B cell (primary cell): Measurements from ENCODE around the gene OSER1. TPM values are rescaled to one million over a fixed set of nuclear protein-coding genes. Genes with fewer than 3 reads are reported as not detected.

ENCODE experiments used
- ATAC-seq: fragments of 200-7000 bp; cut with Tn5 transposase; one replicate; pipeline ENCODE4 v1.10.0; 2021; ENCODE audit warnings: low read depth, mild to moderate bottlenecking, moderate number of reproducible peaks, moderate library complexity
- CTCF ChIA-PET: fragments of 350-600 bp; sonication (Branson Sonifier 250); formaldehyde crosslinking; loops from one replicate; lab custom pipeline; 2021; ENCODE audit warnings: antibody characterized with exemption, inconsistent platforms; lab: Charles Lee
- POLR2A ChIA-PET: fragments of 350-600 bp; sonication (Branson Sonifier 250); formaldehyde crosslinking; loops from one replicate; lab custom pipeline; 2021; ENCODE audit warnings: antibody characterized with exemption; lab: Charles Lee
- DNase-seq: peaks from one replicate; pipeline ENCODE4 v3.0.0; 2013
- H2AFZ ChIP-seq: 2 replicates; pipeline ENCODE4 v1.6.1; 2012; ENCODE audit warnings: mild to moderate bottlenecking, low read depth, low read length; ENCODE audit not compliant: insufficient read depth, poor library complexity, severe bottlenecking
- H3K27ac ChIP-seq, 2 donors: 1 replicate in 1 of 2; 2 replicates in 1 of 2; pipeline ENCODE4 v1.5.1; 2012 to 2013; ENCODE audit warnings: low read length in 2 of 2, mild to moderate bottlenecking in 2 of 2, moderate library complexity in 1 of 2
- H3K27me3 ChIP-seq, 4 experiments: fragments of 200-600 bp in 1 of 4; sonication (generic) in 1 of 4; replicated peaks in 1 of 4; 1 replicate in 2 of 4; 2 replicates in 2 of 4; pipeline versions ENCODE4 v1.6.1 to v1.7.0; 2013 to 2016; ENCODE audit warnings: low read length in 3 of 4, mild to moderate bottlenecking in 2 of 4, mixed read lengths in 1 of 4, moderate library complexity in 1 of 4; ENCODE audit not compliant: insufficient read depth in 4 of 4, control insufficient read depth in 3 of 4; ENCODE audit errors: control extremely low read depth in 1 of 4
- H3K36me3 ChIP-seq, 2 experiments: replicated peaks in 1 of 2; 1 replicate in 1 of 2; 2 replicates in 1 of 2; pipeline versions ENCODE4 v1.6.1 to v1.7.1; 2013; ENCODE audit warnings: low read length in 1 of 2; ENCODE audit not compliant: insufficient read depth in 2 of 2, control insufficient read depth in 1 of 2; ENCODE audit errors: control extremely low read depth in 1 of 2, extremely low read depth in 1 of 2
- H3K4me1 ChIP-seq, 2 donors: fragments of 200-600 bp in 1 of 2; sonication (generic) in 1 of 2; 1 replicate in 1 of 2; 2 replicates in 1 of 2; pipeline versions ENCODE4 v1.5.1 to v1.6.1; 2013 to 2017; ENCODE audit warnings: low read length in 2 of 2; ENCODE audit not compliant: control insufficient read depth in 2 of 2, insufficient read depth in 2 of 2
- H3K4me2 ChIP-seq: replicated peaks from 2 replicates; pipeline ENCODE3; 2012; ENCODE audit warnings: mild to moderate bottlenecking, low read depth, low read length; ENCODE audit not compliant: poor library complexity, severe bottlenecking
- H3K4me3 ChIP-seq, 5 experiments: fragments of 200-600 bp in 1 of 5; sonication (generic) in 1 of 5; 1 replicate in 3 of 5; 2 replicates in 2 of 5; pipeline versions ENCODE4 v1.5.1 to v1.7.0; 2011 to 2016; ENCODE audit warnings: low read length in 4 of 5, mild to moderate bottlenecking in 4 of 5, low read depth in 2 of 5, control low read depth in 1 of 5, moderate library complexity in 1 of 5; ENCODE audit not compliant: insufficient read depth in 1 of 5; ENCODE audit errors: control extremely low read depth in 1 of 5, extremely low read depth in 1 of 5
- H3K79me2 ChIP-seq: fragments of 200-600 bp; sonication (generic); one replicate; pipeline ENCODE4 v1.6.0; 2016; ENCODE audit warnings: low read length; ENCODE audit not compliant: control insufficient read depth, insufficient read depth
- H3K9ac ChIP-seq: fragments of 200-600 bp; sonication (generic); 2 replicates; pipeline ENCODE4 v1.6.1; 2017; ENCODE audit warnings: mild to moderate bottlenecking, low read length, moderate library complexity
- H3K9me3 ChIP-seq, 3 donors: one replicate each; pipeline versions ENCODE4 v1.6.1 to v1.7.1; 2013; ENCODE audit warnings: low read length in 2 of 3; ENCODE audit not compliant: control insufficient read depth in 2 of 3, insufficient read depth in 1 of 3; ENCODE audit errors: control extremely low read depth in 1 of 3
- H4K20me1 ChIP-seq: 2 replicates; pipeline ENCODE4 v1.6.0; 2012; ENCODE audit warnings: mild to moderate bottlenecking, low read length; ENCODE audit not compliant: insufficient read depth, control insufficient read depth, poor library complexity, severe bottlenecking
- H3K27ac Mint-ChIP-seq: one replicate; pipeline ENCODE4 v1.8.0; 2021; ENCODE audit warnings: mixed read lengths
- H3K27me3 Mint-ChIP-seq: one replicate; pipeline ENCODE4 v1.8.0; 2021; ENCODE audit warnings: mixed read lengths
- H3K4me1 Mint-ChIP-seq: one replicate; pipeline ENCODE4 v1.8.0; 2021; ENCODE audit warnings: mixed read lengths
- H3K4me3 Mint-ChIP-seq: one replicate; pipeline ENCODE4 v1.8.0; 2021; ENCODE audit warnings: mixed read lengths
- H3K9me3 Mint-ChIP-seq: one replicate; pipeline ENCODE4 v1.8.0; 2022; ENCODE audit warnings: mixed read lengths; ENCODE audit not compliant: insufficient read depth
- CTCF ChIP-seq: fragments of 200-600 bp; IDR thresholded peaks from one replicate; pipeline ENCODE4 v1.8.0; 2022; ENCODE audit warnings: antibody characterized with exemption, mild to moderate bottlenecking
- EZH2 ChIP-seq: IDR thresholded peaks from 2 replicates; pipeline ENCODE4 v1.6.1; 2012; ENCODE audit warnings: borderline replicate concordance, low read depth, mild to moderate bottlenecking, moderate library complexity, low read length; ENCODE audit not compliant: insufficient read depth, poor library complexity, severe bottlenecking
- WGBS: methylation state at CpG from one replicate; pipeline ENCODE4 v1.1.5; 2013; ENCODE audit warnings: missing lambda C conversion rate; ENCODE audit not compliant: insufficient coverage; 5-methylcytosine and 5-hydroxymethylcytosine counted together
- intact Hi-C: fragments of 100-400 bp; cut with micrococcal nuclease; formaldehyde crosslinking; loops from one replicate; pipeline ENCODE4 v1.10.0; 2022
- polyA plus RNA-seq: library from polyadenylated mRNA; depleted of rRNA; stranded (reverse); fragments of >200 nt; gene quantifications from 2 replicates; pipeline ENCODE4 v1.2.3, GENCODE V29; 2012
- total RNA-seq, 2 donors: library from RNA; stranded (reverse); fragments of 120-200 nt in 1 of 2; gene quantifications; 1 replicate in 1 of 2; 2 replicates in 1 of 2; pipeline versions ENCODE4 v1.2.3 to v1.2.4, GENCODE V29; 2013 to 2022

The OSER1 gene
- total and polyA plus RNA-seq, 2 donors (not counting 1 experiment from before 2014, with no cell fraction given) = 80.0 to 130 TPM

GRCh38 chr20:44153636-44154043 lies 56.9 kb downstream of the OSER1 start:
- H3K4me3 Mint-ChIP-seq = no peak overlapping the region
- Histone ChIP-seq H3K4me3 (no peak overlapping the region), H2AFZ (no peak overlapping the region), H3K27ac (no peak overlapping the region), H3K27me3 (peaks cover 0 to 6% (median 0%) of the 10 kb centered on the region in 4 experiments), H4K20me1 (no peaks in the 10 kb centered on the region), H3K4me1 (no peaks in the 10 kb centered on the region), H3K36me3 (no peaks in the 10 kb centered on the region), H3K79me2 (no peaks in the 10 kb centered on the region), H3K9me3 (no peaks in the 10 kb centered on the region), H3K9ac (no peak overlapping the region), H3K4me2 (no peak overlapping the region)
- DNase-seq = no peak
- ChIA-PET POLR2A (no interaction called here), CTCF (interaction anchor here (1.1 kb wide), 1 partner anchor 39 kb away, joined by 3 read pairs; no protein-coding TSS in a partner anchor)
- no peak for TF ChIP-seq CTCF
- no peak for TF ChIP-seq EZH2
- intact Hi-C loops = no loop called here
- ATAC-seq = no peak
- H3K27me3 Mint-ChIP-seq = peaks cover 43% of the 10 kb centered on the region
- 73% methylated on average over 4 of the region's 6 CpGs for WGBS
- no peaks in the 10 kb centered on the region for H3K4me1 Mint-ChIP-seq
- H3K27ac Mint-ChIP-seq = no peak overlapping the region
- H3K9me3 Mint-ChIP-seq = no peaks in the 10 kb centered on the region

- 86% methylated on average over 13 of the region's 14 CpGs for WGBS
- no peak overlapping the region for H3K9ac ChIP-seq
- H3K4me2 ChIP-seq = no peak overlapping the region
- no peaks in the 10 kb centered on the region for H4K20me1 ChIP-seq
- intact Hi-C loops = no loop called here
- no peaks in the 10 kb centered on the region for H3K79me2 ChIP-seq
- ATAC-seq = no peak
- H3K4me1 ChIP-seq = no peaks in the 10 kb centered on the region
- TF ChIP-seq CTCF = no peak
- TF ChIP-seq EZH2 = no peak
- no peak overlapping the region for H3K27ac ChIP-seq
- H3K36me3 ChIP-seq = no peaks in the 10 kb centered on the region
- no peak overlapping the region for H2AFZ ChIP-seq
- H3K27ac Mint-ChIP-seq = no peak overlapping the region
- DNase-seq = no peak
- H3K9me3 ChIP-seq = no peaks in the 10 kb centered on the region
- H3K27me3 Mint-ChIP-seq = peaks cover 29% of the 10 kb centered on the region
- H3K4me1 Mint-ChIP-seq = no peaks in the 10 kb centered on the region
- peaks cover 0 to 4% (median 0%) of the 10 kb centered on the region in 4 experiments for H3K27me3 ChIP-seq
- H3K9me3 Mint-ChIP-seq = no peaks in the 10 kb centered on the region
- POLR2A ChIA-PET = no interaction called here
- H3K4me3 ChIP-seq = no peak overlapping the region
- no peak overlapping the region for H3K4me3 Mint-ChIP-seq
- CTCF ChIA-PET = interaction anchor here (0.8 kb wide), 1 partner anchor 38 kb away, joined by 3 read pairs; no protein-coding TSS in a partner anchor
Measured at GRCh38 chr20:44151621-44152416, 58.8 kb downstream of the OSER1 start.
